Globus pallidus (tissue), 1 donor: Measurements from ENCODE around the gene CCNK.

ENCODE experiments used
- DNase-seq: peaks from one replicate; pipeline ENCODE4 v3.0.0-alpha.2; 2015; ENCODE audit warnings: low spot score

The CCNK gene

GRCh38 chr14:99535908-99536778, 54.9 kb downstream of the CCNK start:
- no peak for DNase-seq

GRCh38 chr14:99537399-99537798, 56.2 kb downstream of the CCNK start:
- DNase-seq = no peak

GRCh38 chr14:99538275-99538674, 57.1 kb downstream of the CCNK start:
- no peak for DNase-seq

- DNase-seq = no peak
Observed at GRCh38 chr14:99538733-99539132, 57.5 kb downstream of the CCNK start.

GRCh38 chr14:99539491-99539890, 58.3 kb downstream of the CCNK start:
- no peak for DNase-seq

- no peak for DNase-seq
Observed at GRCh38 chr14:99540196-99541032, 59.2 kb downstream of the CCNK start.

GRCh38 chr14:99541211-99541610, 60.0 kb downstream of the CCNK start:
- no peak for DNase-seq

GRCh38 chr14:99541677-99542470, 60.7 kb downstream of the CCNK start:
- no peak for DNase-seq

GRCh38 chr14:99542566-99542965, 61.4 kb downstream of the CCNK start:
- no peak for DNase-seq

- no peak for DNase-seq
Observed at GRCh38 chr14:99543370-99543769, 62.2 kb downstream of the CCNK start.

GRCh38 chr14:99543985-99544384, 62.8 kb downstream of the CCNK start:
- DNase-seq = no peak

- no peak for DNase-seq
Observed at GRCh38 chr14:99544991-99545390, 63.8 kb downstream of the CCNK start.

- no peak for DNase-seq
Observed at GRCh38 chr14:99545586-99545985, 64.4 kb downstream of the CCNK start.

GRCh38 chr14:99546234-99546879, 65.1 kb downstream of the CCNK start:
- DNase-seq = no peak

GRCh38 chr14:99548255-99548654, 67.0 kb downstream of the CCNK start:
- DNase-seq = no peak

GRCh38 chr14:99548871-99549515, 67.8 kb downstream of the CCNK start:
- DNase-seq = no peak

- DNase-seq = no peak
Observed at GRCh38 chr14:99549684-99550083, 68.5 kb downstream of the CCNK start.

GRCh38 chr14:99550387-99550992, 69.3 kb downstream of the CCNK start:
- DNase-seq = no peak

- DNase-seq = no peak
Observed at GRCh38 chr14:99551034-99551922, 70.1 kb downstream of the CCNK start.
